GM19438 (cell line): ENCODE data around the gene MYO5C.

Experiments
- ATAC-seq: cut with Tn5 transposase; IDR thresholded peaks from one replicate; pipeline ENCODE4 v1.9.1; 2021; ENCODE audit warnings: low read depth; ENCODE audit not compliant: unreplicated experiment

MYO5C gene

DNA sequence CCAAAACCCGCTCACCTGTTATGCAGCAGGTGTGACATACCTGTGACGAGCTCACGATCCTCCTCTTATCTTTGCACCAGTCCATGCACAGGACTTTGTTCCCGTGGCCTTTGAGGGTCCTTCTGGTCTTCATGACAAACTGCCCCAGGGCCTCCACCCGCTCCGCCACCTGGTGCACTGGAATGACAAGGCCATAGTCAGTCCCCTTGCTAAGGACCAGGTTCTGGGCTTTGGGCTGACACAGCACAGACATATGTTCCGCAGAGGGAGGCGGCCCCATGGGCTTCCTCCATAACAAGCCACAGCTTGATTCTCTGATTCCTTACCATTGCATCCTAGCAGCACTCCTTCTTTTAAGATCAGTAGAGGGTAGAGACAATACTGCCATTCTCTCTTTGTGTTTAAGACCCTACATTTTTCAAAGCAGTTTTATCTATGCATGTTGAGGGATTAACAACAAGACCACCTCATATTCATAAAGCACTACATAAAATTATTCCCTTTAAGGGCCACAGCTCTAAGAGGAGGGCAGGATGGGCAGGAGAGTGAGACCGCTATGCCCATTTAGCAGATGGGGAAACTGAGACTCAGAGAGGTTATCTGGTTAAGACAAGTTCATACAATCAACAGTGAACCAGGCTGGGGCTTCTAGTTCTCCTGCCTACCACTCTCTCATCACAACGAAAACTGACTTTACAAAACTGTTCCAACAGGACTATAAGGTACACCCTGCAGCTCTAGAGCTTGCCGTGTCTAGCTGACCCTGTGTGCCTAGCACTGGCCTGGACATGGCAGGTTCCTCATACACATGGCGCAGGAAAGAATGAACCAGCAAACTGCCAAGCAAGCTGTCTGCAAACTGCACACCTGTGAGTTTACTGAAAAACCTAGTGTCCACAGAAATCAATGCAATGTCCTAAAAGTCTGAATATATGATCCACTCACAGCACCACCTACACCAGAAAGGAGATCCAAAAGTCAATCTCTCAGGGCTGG lies 141.4 kb downstream of the MYO5C start:
- ATAC-seq = no peak

DNA sequence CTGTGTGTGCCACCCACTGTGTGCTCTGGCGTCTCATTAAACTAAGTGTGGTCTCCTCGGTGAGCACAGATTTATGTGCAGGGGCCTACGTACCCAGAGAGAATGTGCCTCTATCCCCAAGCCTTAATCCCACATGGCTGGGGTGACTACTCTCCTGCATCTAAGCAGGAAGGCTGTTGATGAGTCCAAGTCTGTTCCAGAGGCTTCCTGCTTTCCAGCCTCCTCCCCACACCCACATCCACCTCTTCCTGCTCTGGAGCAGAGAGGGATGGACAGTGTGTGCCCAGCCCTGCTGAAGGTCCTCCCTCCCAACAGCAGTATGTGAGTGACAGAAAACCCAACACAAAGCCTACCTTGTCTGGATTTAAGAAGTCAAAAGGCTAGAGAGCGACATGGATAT lies 144.3 kb downstream of the MYO5C start:
- no peak for ATAC-seq

DNA sequence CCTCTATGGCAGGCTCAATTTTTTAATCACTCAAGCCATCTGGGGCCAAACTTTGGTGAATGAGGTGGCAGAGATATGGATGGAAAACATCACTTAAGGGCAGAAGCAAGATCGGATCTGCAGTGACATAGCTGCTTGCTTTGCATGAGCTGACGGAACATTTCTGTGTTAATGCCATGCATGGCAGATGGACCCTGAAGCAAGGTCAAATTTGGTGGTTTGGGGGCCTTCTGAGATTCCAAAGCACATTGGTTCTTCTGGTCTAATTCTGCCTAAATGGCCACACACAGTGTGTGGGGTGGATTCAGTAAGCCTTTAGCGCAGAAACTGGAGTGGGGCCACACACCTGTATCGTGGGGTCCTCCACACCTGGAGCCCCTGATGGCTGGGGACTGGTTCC lies 144.7 kb downstream of the MYO5C start:
- no peak for ATAC-seq

DNA sequence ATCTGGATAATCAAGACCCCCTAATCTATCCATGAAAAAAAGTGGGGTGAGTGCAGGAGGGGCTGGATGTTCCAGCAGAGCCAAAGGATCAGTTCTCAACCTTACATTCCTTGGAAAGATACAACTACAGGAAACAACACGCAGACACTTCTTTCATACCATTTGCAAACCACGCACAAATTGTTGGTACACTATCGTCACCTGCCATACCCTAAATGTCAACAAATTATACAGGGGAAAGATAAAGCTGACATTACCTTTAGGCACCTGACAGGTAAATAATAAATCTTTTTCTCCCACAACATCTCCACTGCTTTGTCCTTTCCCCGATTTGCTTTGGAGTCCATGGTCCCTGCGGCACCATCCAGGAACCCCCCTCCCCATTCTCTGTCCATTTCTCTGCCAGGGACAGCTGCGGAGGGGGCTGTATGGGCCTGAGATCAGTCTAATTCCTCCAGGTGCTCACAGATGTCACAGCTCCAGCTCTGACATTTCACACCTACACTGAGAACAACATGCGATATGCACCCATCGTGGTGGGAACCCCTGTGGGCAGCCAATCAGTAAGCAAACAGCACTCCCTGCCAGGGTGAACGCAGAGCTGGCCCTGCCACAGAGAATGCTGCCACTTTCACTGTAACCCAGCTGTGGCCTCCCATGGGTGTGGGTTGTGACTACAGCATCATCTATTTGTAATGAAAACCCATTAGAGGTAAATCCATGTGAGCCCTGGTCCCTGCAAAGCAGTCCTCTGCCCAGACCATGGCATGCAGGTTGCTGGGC lies 145.4 kb downstream of the MYO5C start:
- no peak for ATAC-seq

DNA sequence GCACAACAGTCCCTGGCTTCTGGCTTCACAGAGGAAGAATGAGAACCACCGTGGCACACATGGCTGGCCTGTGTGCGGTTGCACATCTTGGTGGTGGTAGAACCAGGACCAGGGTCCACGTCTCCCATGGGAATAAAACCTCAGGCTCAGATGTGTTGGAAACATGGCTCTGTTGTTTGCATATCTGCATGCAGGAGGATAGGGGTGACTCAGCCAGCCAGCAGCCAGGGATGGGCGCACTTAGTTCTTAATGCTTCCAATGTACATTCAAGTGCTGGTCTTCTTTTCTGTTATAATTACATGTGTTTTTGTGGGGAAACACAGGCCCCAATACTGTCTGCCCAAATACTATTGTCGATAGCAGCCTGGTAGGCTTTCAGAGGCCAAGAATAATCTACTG lies 147.2 kb downstream of the MYO5C start:
- no peak for ATAC-seq

DNA sequence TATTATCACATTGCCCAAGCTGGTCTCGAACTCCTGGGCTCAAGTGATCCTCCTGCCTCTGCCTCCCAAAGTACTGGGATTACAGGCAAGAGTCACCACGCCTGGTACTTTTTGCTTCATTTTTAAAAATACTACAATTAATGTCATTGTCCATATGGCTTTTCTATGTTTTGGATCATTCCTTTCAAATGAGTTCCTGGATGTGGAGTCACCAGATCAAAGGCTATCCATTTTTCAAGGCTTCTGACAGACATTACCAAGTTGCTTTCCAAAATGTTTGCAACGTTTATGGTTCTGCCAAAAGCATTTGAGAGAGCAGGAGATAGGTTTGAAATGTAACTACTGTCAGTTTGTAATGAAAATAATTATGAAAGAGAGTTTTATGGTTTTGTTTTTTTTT lies 148.8 kb downstream of the MYO5C start:
- no peak for ATAC-seq

DNA sequence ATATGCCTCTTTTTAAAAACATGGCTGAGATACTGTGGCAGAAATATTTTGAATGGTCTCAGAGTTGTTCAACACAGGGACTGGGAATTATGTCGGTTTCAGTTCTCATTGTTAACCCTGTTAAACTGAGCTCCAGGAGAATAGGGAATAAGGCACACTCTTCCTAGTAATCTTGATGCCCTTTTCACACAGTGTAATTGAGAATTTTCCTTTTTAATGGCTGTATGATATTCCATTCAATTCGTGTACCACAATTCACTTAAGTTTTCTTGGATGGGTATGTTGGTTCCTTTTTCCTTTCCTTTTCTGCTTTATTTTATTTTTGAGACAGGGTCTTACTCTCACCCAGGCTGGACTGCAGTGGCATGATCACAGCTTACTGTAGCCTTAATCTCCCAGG lies 149.3 kb downstream of the MYO5C start:
- ATAC-seq = no peak

DNA sequence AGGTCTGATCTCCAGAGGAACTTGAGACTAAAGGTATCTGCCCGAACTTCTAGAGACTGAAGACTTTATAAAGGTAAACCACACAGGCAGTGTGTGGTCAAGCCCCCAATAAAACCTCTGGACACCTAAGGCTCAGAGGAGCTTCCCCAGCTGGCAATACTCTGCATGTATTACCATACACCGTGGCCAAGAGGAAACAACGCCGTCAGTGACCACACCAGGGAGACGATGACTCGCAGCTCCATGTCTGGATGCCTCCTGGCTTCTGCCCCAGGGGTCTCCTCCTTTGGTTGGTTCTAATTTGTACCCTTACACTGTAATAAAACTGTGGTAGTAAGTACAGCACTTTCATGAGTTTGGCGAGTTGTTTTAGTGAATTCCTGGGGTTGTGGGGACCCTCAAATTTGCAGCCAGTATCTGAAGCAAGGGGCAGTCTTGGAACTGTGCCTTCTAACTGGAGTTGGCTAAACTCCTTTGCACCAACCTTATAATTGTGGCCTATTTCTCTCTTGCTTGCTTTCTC lies 150.9 kb downstream of the MYO5C start:
- no peak for ATAC-seq

DNA sequence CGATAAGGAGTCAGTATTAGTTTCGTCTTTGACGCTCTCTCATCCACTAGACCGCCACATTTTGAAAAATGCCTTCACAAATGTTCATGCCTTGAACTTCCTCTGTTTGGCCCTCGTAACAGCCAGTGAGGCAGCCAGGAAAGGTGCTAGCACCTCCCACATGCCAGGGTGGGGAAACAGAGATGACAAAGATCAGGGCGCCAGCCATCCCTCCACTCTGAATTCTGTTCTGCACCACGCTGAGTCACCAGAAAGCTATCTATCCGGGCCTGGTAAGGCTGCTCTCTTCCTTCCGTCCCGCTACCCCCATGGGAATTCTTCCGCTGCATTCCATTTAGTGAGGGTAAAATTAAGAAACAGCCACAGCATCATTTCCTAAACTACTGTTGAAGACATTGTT lies 151.7 kb downstream of the MYO5C start:
- ATAC-seq = no peak
